Stomach smooth muscle (tissue), 2 donors: Measurements from ENCODE around the gene ZNF319.
"Not testable (repeated sequence)": the region's sequence is repeated elsewhere in the genome, so short reads cannot be mapped to it uniquely, and the experiment has no call there.

Source experiments
- H3K27ac ChIP-seq: one replicate; pipeline ENCODE4 v1.7.0; 2013; ENCODE audit warnings: mild to moderate bottlenecking, low read length, inconsistent platforms
- H3K27me3 ChIP-seq, 2 donors: one replicate each; pipeline ENCODE4 v1.7.0; 2013; ENCODE audit warnings: low read length in 2 of 2; ENCODE audit not compliant: insufficient read depth in 2 of 2, control insufficient read depth in 1 of 2
- H3K36me3 ChIP-seq, 2 donors: one replicate each; pipeline ENCODE4 v1.7.0; 2013; ENCODE audit warnings: low read length in 2 of 2; ENCODE audit not compliant: control insufficient read depth in 2 of 2, insufficient read depth in 2 of 2
- H3K4me1 ChIP-seq: one replicate; pipeline ENCODE4 v1.7.0; 2013; ENCODE audit warnings: low read length; ENCODE audit not compliant: control insufficient read depth, insufficient read depth
- H3K4me3 ChIP-seq, 2 donors: one replicate each; pipeline ENCODE4 v1.7.0; 2013; ENCODE audit warnings: low read length in 2 of 2
- H3K9ac ChIP-seq, 2 donors: one replicate each; pipeline ENCODE4 v1.7.0; 2013; ENCODE audit warnings: low read length in 2 of 2, mild to moderate bottlenecking in 1 of 2
- H3K9me3 ChIP-seq, 2 donors: one replicate each; pipeline ENCODE4 v1.7.0; 2013; ENCODE audit warnings: low read length in 2 of 2; ENCODE audit not compliant: control insufficient read depth in 2 of 2
- donor health status: healthy.
- donor health status: Pancreatic carcinoma.

Gene ZNF319

DNA sequence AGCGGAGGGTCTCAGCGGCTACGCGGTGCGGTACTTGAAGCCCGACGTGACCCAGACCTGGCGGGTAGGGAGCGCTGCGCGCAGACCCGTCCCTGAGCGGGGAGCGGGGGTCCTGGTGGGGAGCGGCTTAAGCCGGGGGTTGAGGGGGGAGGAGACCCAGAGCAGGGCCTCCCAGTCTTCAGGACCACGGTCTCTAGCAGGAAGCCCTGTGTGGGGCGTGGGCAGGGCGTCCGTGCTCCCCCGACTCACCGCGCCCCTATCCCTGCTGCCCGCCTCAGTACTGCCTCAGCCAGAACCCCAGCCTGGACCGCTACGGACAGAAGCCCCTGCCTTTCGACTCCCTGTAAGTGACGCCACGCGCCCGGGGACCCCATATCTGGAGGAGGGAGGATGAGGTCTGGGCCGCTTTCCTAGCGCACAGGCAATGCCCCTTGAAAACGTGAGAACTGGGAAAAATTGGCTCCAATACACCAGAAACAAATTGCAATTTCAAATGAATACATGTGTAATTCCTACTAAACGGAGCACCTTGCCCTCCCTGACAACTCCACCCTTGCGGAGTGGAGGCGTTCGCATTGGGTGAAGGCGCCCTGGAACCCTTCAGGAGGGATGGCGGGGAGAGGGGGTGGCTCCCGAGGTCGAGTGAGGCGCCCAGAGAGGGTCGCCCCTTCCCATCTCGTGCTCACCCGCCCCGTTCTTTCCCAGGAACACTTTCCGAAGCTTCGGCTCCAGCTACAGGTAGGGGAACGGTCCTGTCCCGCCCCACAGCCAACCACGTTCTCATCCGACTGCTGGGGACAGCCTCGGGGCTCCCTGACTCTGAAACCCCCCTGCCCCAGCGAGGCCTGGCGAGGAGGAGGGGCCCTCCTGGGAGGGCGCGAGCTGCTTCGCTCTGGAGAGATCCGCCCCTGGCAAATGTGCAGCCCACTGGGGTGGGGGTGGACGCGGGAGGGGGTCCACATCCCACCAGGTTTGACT is 15.0 kb downstream of the ZNF319 start:
- no peaks in the 10 kb centered on the region for H3K36me3 ChIP-seq
- peak overlapping the region; percentile 29 to 48 for H3K9ac ChIP-seq
- H3K4me3 ChIP-seq = peak overlapping the region; percentile 71 to 78
- no peak overlapping the region for H3K27ac ChIP-seq
- peaks cover 0 to 2% of the 10 kb centered on the region in 2 donors for H3K27me3 ChIP-seq
- H3K4me1 ChIP-seq = peaks cover 13% of the 10 kb centered on the region
- no peaks in the 10 kb centered on the region for H3K9me3 ChIP-seq

DNA sequence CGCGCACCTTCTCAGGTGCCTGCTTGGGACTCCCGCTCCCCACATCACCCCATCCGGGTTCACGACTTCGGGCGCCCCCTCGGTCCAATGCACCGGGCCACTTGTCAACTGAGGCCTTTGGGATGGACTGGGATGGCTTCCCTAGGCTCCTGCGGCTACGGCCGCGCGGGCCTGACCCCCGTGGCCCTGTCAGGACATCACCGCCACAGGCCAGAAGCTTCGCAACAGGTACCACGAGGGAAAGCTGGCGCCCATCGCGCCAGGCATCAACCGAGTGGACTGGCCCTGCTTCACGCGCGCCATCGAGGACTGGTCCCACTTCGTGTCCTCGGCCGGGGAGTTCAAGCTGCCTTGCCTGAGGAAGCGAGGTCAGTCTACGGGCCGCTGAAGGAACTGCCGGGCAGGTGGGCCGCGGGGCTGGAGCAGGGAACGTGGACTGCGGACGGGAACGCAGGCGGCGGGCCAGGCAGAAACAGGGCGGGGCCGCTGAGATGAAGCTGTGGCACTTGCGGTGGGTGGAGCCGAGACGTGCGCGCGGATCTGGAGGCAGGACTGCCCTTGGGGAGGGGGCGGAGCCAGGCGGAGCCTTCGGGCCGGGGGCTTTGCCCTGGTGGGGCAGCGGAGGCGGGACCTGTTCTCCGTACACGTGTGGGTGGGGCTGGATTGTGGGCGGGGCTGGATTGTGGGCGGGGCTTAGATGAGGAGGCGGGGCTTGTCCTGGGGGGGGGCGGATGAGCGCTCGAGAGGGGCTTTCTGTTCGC is 15.8 kb downstream of the ZNF319 start:
- Histone ChIP-seq H3K36me3 (no peaks in the 10 kb centered on the region), H3K4me3 (peak overlapping the region; percentile 71 to 78), H3K4me1 (peaks cover 13% of the 10 kb centered on the region), H3K9me3 (no peaks in the 10 kb centered on the region), H3K27me3 (peaks cover 0 to 2% of the 10 kb centered on the region in 2 donors), H3K27ac (no peak overlapping the region), H3K9ac (peak overlapping the region in 1 of 2 donors; percentile 48)

DNA sequence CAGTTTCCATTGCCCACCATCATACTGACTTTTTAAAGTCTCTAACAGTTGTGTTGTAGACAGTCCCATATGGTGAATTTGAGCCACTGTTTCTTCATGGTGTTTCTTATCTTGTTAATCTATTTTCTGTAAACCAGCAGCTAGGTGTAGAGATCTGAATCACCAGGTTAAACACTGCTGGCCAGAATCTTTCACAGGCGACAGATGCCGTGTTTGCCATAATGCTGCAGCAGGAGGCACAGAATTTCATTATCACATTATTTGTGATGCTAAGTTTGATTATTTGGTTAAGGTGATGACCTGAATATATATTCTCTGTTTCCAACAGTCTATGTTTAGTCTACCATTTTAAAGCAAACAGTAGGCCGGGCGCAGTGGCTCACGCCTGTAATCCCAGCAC is 18.1 kb downstream of the ZNF319 start:
- Histone ChIP-seq H3K27me3 (peaks cover 0 to 2% of the 10 kb centered on the region in 2 donors), H3K9me3 (no peaks in the 10 kb centered on the region), H3K9ac (no peak overlapping the region), H3K27ac (no peak overlapping the region), H3K36me3 (no peaks in the 10 kb centered on the region), H3K4me1 (peaks cover 13% of the 10 kb centered on the region), H3K4me3 (no peak overlapping the region)

DNA sequence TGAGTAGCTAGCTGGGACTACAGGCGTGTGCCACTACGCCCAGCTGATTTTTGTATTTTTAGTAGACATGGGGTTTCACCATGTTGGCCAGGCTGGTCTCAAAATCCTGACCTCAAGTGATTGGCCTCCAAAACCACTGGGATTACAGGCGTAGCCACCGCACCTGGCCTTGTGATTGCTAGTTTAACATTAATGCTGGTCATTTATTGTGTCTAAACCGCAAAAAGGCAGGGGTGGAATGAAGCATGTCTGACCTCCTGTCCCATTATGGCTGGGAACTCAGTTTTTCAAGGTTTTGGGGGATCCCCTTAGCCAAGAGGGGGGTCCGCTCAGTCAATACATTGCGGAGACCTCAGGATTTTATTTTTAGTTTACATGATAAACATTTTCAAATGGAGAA is 18.8 kb downstream of the ZNF319 start:
- Histone ChIP-seq H3K9me3 (no peaks in the 10 kb centered on the region), H3K27me3 (peaks cover 0 to 2% of the 10 kb centered on the region in 2 donors), H3K4me3 (no peak overlapping the region), H3K36me3 (no peaks in the 10 kb centered on the region), H3K9ac (no peak overlapping the region), H3K27ac (no peak overlapping the region), H3K4me1 (peaks cover 13% of the 10 kb centered on the region)

DNA sequence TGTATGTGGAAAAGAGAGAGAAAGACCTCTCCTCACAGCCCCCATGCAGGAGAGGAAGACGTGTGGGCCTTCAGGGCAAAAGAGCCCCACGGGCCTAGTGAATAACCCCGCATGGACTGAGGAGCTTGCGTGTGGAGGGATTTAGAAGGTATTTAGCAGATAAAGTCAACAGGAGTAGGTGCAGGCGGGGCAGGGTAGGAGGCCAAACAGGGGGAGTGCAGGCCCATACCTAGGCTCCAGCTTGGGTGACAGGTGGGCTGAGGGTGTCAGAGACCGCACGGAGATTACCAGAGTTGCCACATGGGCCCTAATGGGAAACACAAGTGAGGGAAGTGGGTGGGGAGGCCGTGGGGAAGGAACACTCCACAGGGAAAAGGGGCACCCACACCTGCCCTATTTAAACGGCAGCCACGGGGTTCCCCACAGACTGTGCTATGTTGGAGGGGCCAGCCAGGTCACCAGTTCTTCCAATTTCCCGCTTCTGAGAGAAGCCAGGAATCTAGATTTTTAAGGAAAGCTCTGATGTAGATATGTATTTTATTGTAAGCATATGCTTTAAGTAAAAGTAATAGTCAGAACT is 21.4 kb downstream of the ZNF319 start:
- Histone ChIP-seq H3K27ac (no peak overlapping the region), H3K4me3 (no peak overlapping the region), H3K9me3 (no peaks in the 10 kb centered on the region), H3K9ac (no peak overlapping the region), H3K36me3 (no peaks in the 10 kb centered on the region), H3K4me1 (peaks cover 8% of the 10 kb centered on the region), H3K27me3 (no peaks in the 10 kb centered on the region)

DNA sequence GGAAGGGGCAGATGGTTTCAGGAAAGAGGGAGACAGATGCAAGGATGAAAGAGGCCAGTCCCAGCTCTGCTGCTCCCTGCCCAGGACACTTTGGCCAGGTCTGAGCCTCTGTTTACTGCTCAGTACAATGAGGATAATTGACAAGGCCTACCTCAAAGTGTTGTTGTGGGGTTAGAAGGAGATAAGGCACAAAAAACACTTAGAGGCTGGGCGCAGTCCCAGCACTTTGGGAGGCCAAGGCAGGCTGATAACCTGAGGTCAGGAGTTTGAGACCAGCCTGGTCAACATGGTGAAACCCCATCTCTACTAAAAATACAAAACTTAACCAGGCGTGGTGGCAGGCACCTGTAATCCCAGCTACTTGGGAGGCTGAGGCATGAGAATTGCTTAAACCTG is 22.4 kb downstream of the ZNF319 start:
- not testable (repeated sequence) for H3K4me3 ChIP-seq, H3K9ac ChIP-seq, H3K36me3 ChIP-seq, H3K27ac ChIP-seq, H3K9me3 ChIP-seq, H3K27me3 ChIP-seq, H3K4me1 ChIP-seq

DNA sequence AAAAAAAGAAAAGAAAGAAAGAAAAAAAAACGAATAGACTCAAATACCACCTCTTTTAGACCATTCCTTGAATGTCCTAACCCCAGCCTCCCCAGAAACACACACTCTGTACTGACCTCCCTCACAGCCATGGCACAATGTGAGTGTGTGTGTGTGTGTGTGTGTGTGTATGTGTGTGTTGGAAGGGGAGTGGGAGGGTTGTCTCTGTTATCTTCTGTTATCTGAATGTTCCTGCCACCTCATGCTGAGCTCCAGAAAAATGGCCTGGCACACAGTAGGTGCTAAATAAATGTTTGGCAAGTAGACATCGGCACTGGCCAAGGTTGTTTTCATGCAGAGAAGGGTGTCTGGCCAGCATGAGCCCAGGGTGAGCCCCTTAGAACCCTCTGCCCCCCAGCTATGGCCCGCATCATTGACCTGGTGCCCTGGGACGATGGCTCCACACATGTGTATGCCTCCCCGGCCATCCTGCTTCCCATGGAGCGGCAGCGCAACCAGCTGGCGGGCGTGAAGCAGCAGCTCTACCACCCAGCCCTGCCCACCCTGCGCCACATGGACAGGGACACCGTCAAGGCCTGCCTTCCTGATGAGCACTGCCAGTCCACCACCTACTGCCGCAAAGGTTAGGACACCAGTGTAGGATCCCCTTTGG is 22.9 kb downstream of the ZNF319 start:
- Histone ChIP-seq H3K9me3 (no peaks in the 10 kb centered on the region), H3K4me3 (no peak overlapping the region), H3K9ac (no peak overlapping the region), H3K36me3 (no peaks in the 10 kb centered on the region), H3K27ac (no peak overlapping the region), H3K27me3 (no peaks in the 10 kb centered on the region), H3K4me1 (peaks cover 8% of the 10 kb centered on the region)

DNA sequence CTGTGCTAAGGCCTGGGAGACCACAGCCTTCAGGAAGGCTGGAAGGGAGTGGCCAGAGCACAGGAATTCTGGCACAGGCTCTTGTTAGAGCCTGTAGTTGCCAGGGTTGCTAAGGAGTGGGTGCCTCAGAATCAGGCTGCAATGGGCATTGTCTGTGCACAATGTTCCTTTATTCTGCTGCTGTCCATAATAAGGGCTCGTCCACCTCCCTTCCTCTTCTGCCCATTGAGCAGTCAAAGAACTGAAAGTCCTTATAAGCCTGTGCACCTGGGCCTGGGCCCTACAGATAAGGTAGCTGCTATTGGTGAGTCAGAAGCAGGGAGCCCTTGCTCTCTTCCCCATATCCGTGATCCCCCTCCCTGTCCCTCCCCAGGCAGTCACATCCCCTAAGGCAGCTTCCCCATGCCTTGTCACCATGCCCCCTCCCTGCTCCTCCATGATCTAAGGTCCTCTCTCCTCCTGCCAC is 24.1 kb downstream of the ZNF319 start:
- Histone ChIP-seq H3K4me3 (no peak overlapping the region), H3K4me1 (peaks cover 8% of the 10 kb centered on the region), H3K9ac (no peak overlapping the region), H3K36me3 (no peaks in the 10 kb centered on the region), H3K27ac (no peak overlapping the region), H3K9me3 (no peaks in the 10 kb centered on the region), H3K27me3 (no peaks in the 10 kb centered on the region)

DNA sequence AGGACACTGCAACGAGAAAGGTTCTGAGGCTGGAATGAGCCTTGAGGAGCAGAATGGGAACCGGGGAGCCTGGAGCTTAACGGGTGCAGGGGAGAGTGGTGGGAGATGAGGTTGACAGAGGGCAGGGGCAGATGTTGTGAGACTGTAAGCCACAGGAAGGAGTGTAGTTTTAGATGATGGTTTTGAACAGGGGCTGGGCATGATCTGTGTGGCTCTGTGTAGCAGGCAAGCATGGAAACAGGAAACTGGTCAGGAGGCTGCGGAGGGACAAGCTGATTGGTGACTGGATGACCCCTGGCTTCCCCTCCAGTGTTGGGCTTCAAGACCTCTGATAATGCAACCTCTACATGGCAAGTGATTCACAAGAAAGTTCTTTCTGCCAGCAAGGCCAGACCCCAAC is 28.2 kb downstream of the ZNF319 start:
- H3K36me3 ChIP-seq = no peaks in the 10 kb centered on the region
- no peaks in the 10 kb centered on the region for H3K27me3 ChIP-seq
- H3K4me1 ChIP-seq = peaks cover 8% of the 10 kb centered on the region
- no peaks in the 10 kb centered on the region for H3K9me3 ChIP-seq
- no peak overlapping the region for H3K27ac ChIP-seq
- no peak overlapping the region for H3K4me3 ChIP-seq
- no peak overlapping the region for H3K9ac ChIP-seq

DNA sequence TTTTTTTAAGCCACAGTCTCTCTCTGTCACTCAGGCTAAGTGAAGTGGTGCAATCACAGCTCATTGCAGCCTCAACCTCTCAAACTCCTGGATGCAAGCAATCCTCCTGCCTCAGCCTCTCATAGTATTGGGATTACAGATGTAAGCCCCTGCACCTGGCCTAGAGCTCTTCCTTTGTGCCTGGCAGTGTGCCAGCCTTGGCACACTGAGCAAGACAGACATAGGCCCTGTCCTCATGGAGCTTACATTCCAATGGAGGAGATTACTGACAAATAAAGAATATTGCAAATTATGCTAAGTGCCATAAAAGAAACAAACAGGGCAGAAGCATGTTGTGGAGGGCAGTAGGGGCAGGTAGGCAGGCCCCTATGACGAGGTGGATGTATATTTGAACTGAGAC is 28.6 kb downstream of the ZNF319 start:
- H3K27me3 ChIP-seq = no peaks in the 10 kb centered on the region
- no peak overlapping the region for H3K9ac ChIP-seq
- no peak overlapping the region for H3K27ac ChIP-seq
- H3K9me3 ChIP-seq = no peaks in the 10 kb centered on the region
- H3K36me3 ChIP-seq = no peaks in the 10 kb centered on the region
- peaks cover 8% of the 10 kb centered on the region for H3K4me1 ChIP-seq
- H3K4me3 ChIP-seq = no peak overlapping the region
